ENCODE measurements around the gene ADARB2. TPM values are rescaled to one million over a fixed set of nuclear protein-coding genes. Genes with fewer than 3 reads are reported as not detected.

Gene ADARB2
- total RNA-seq, 4 donors from 2014 or later = 8.4 to 23.2 (median 19.6) TPM

GRCh38 chr10:1454428-1454827 lies 282.9 kb downstream of the ADARB2 start:
- DNase-seq (ENCODE audit: low spot score in 2 of 2) = no peak
- no peaks in the 10 kb centered on the region for H3K4me1 ChIP-seq
- no peak overlapping the region for H3K4me3 ChIP-seq
- no peak for TF ChIP-seq POLR2A (IDR thresholded peaks at IDR 0.05)
- TF ChIP-seq EP300 (IDR thresholded peaks at IDR 0.05) = no peak
- TF ChIP-seq CTCF (IDR thresholded peaks at IDR 0.05) = no peak
- no peaks in the 10 kb centered on the region for H3K36me3 ChIP-seq
- peaks cover 0 to 2% (median 0%) of the 10 kb centered on the region in 4 donors for H3K9me3 ChIP-seq
- H3K27me3 ChIP-seq = no peaks in the 10 kb centered on the region
- 78 to 84% methylated on average over 6 of the region's 6 CpGs for WGBS, 2 donors
- H3K27ac ChIP-seq = no peak overlapping the region

GRCh38 chr10:1452777-1453176 lies 284.5 kb downstream of the ADARB2 start:
- WGBS, 2 donors = 68 to 75% methylated on average over 8 of the region's 8 CpGs
- no peak for DNase-seq (ENCODE audit: low spot score in 2 of 2)

GRCh38 chr10:1451941-1452340 lies 285.4 kb downstream of the ADARB2 start:
- Histone ChIP-seq H3K27me3 (no peaks in the 10 kb centered on the region), H3K4me3 (no peak overlapping the region), H3K4me1 (no peaks in the 10 kb centered on the region), H3K36me3 (no peaks in the 10 kb centered on the region), H3K27ac (no peak overlapping the region), H3K9me3 (peaks cover 0 to 2% (median 0%) of the 10 kb centered on the region in 4 donors)
- TF ChIP-seq EP300 (IDR thresholded peaks at IDR 0.05) (no peak), CTCF (IDR thresholded peaks at IDR 0.05) (no peak), POLR2A (IDR thresholded peaks at IDR 0.05) (no peak)
- 91 to 93% methylated on average over 7 of the region's 7 CpGs for WGBS, 2 donors
- DNase-seq (ENCODE audit: low spot score in 2 of 2) = no peak

More at GRCh38 chr10:1452777-1453176, 284.5 kb downstream of the ADARB2 start:
- Histone ChIP-seq H3K9me3 (peaks cover 0 to 2% (median 0%) of the 10 kb centered on the region in 4 donors), H3K4me3 (no peak overlapping the region), H3K4me1 (no peaks in the 10 kb centered on the region), H3K36me3 (no peaks in the 10 kb centered on the region), H3K27ac (no peak overlapping the region), H3K27me3 (no peaks in the 10 kb centered on the region)
- TF ChIP-seq CTCF (IDR thresholded peaks at IDR 0.05) = no peak
- TF ChIP-seq EP300 (IDR thresholded peaks at IDR 0.05) = no peak
- no peak for TF ChIP-seq POLR2A (IDR thresholded peaks at IDR 0.05)

GRCh38 chr10:1451362-1451888 lies 285.9 kb downstream of the ADARB2 start:
- no peaks in the 10 kb centered on the region for H3K27me3 ChIP-seq
- TF ChIP-seq CTCF (IDR thresholded peaks at IDR 0.05) (no peak), EP300 (IDR thresholded peaks at IDR 0.05) (no peak), POLR2A (IDR thresholded peaks at IDR 0.05) (no peak)
- no peak overlapping the region for H3K4me3 ChIP-seq
- DNase-seq (ENCODE audit: low spot score in 2 of 2) = no peak
- H3K9me3 ChIP-seq = peaks cover 0 to 2% (median 0%) of the 10 kb centered on the region in 4 donors
- H3K36me3 ChIP-seq = no peaks in the 10 kb centered on the region
- H3K27ac ChIP-seq = no peak overlapping the region
- WGBS, 2 donors = 80 to 83% methylated on average over 4 of the region's 4 CpGs
- no peaks in the 10 kb centered on the region for H3K4me1 ChIP-seq

- H3K4me3 ChIP-seq = no peak overlapping the region
- H3K4me1 ChIP-seq = no peaks in the 10 kb centered on the region
- peaks cover 0 to 2% (median 0%) of the 10 kb centered on the region in 4 donors for H3K9me3 ChIP-seq
- no peak for DNase-seq (ENCODE audit: low spot score in 2 of 2)
- TF ChIP-seq POLR2A (IDR thresholded peaks at IDR 0.05) (no peak), CTCF (IDR thresholded peaks at IDR 0.05) (no peak)
- 54 to 61% methylated on average over 15 to 16 of the region's 16 CpGs for WGBS, 2 donors
- no peak overlapping the region for H3K27ac ChIP-seq
- no peaks in the 10 kb centered on the region for H3K27me3 ChIP-seq
- no peaks in the 10 kb centered on the region for H3K36me3 ChIP-seq
Observed at GRCh38 chr10:1449572-1450205, 287.6 kb downstream of the ADARB2 start.
